Measurements from ENCODE around the gene COBL. TPM values are rescaled to one million over a fixed set of nuclear protein-coding genes. Genes with fewer than 3 reads are reported as not detected.

COBL gene
- total RNA-seq, 3 donors from 2014 or later, result 2.2 to 37.3 (median 16.1) TPM

DNA sequence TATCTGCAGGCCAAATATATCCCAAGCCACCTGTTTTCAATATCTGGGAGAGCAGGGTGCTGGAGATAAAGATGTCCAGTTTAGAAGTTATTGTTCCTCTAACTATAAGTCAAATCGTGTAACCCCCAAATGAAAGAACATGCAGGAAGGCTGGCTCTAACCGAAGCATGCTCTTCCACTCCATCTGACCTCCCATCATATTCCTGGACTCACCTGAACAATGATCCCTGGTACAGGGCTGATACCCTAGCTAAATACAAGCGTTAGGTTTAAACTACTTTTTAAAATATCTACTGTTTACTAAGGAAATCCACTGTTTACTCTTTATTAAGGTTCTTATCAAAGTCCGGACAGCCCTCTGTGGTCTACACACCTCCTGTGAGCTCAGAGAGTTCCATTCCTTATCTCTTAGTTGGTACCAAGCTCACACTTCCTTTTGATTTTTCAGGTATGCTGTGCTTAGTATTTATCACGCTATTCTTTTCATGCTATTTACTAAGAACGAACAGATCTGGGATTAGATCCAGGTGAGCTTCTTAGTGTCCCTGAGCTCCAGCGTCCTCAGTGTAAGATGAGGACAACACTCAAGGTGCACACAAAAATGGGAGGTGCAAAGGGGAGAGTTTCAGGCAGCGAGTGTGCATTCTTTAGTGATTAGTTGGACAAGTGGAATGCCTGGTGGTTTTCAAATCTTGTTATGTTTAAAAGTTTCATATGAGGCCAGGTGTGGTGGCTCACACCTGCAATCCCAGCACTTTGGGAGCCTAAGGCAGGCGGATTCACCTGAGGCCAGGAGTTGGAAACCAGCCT is 23.6 kb upstream of the COBL start:
- DNase-seq (ENCODE audit: low spot score in 2 of 2), result no peak
- Histone ChIP-seq H3K27ac (no peak overlapping the region), H3K4me1 (no peaks in the 10 kb centered on the region), H3K9me3 (no peaks in the 10 kb centered on the region), H3K4me3 (no peak overlapping the region), H3K27me3 (no peaks in the 10 kb centered on the region), H3K36me3 (no peaks in the 10 kb centered on the region)
- intact Hi-C loops (cut with DNase I; ENCODE audit: low total_unique reads), result no loop called here
- TF ChIP-seq POLR2AphosphoS5 (IDR thresholded peaks at IDR 0.05), result no peak
- TF ChIP-seq POLR2A (IDR thresholded peaks at IDR 0.05), result no peak
- no peak for TF ChIP-seq CTCF (IDR thresholded peaks at IDR 0.05)

DNA sequence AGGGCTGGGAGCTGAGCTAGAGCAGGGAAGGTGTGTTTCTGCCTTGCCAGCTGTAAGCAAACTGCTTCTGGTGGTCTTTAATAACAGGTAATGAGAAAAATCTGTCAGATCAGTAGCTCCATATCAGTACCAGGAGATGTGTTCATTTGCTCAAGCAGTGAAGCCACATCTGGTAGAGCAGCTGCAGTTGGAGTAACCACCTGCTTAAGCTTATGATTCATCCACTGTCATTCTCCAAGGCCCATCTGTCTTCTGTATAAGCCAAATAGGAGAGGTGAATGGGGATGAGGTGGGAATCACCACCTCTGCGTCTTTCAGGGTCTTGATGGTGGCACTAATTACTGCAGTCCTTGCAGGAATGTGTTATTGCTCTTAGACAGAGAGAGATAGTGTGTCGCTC is 18.4 kb upstream of the COBL start:
- TF ChIP-seq POLR2A (IDR thresholded peaks at IDR 0.05) (no peak), POLR2AphosphoS5 (IDR thresholded peaks at IDR 0.05) (no peak), CTCF (IDR thresholded peaks at IDR 0.05) (no peak)
- Histone ChIP-seq H3K4me3 (no peak overlapping the region), H3K9me3 (no peaks in the 10 kb centered on the region), H3K4me1 (no peaks in the 10 kb centered on the region), H3K27me3 (no peaks in the 10 kb centered on the region), H3K27ac (no peak overlapping the region), H3K36me3 (no peaks in the 10 kb centered on the region)
- intact Hi-C loops (cut with DNase I; ENCODE audit: low total_unique reads), result no loop called here
- no peak for DNase-seq (ENCODE audit: low spot score in 2 of 2)

DNA sequence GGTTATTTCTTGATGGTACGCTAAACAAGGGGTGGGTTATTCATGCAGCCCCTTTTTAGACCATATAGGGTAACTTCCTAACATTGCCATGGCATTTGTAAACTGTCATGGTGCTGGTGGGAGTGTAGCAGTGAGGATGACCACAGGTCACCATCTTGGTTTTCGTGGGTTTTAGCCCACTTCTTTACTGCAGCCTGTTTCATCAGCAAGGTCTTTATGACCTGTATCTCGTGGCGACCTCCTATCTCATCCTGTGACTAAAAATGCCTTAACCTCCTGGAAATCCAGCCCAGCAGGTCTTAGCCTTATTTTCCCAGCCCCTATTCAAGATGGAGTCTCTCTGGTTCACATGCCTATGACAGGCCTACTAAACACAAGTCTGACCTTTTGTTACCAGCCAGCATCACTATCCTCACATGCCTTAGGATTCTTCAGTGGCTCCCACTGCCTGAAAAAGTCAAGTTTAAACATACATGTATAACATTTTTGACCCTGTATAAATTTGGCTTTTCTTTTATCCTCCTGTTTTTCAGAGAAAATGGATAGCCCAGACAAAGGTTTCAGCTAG is 13.2 kb upstream of the COBL start:
- H3K36me3 ChIP-seq, result no peaks in the 10 kb centered on the region
- no peaks in the 10 kb centered on the region for H3K4me1 ChIP-seq
- no peaks in the 10 kb centered on the region for H3K9me3 ChIP-seq
- TF ChIP-seq CTCF (IDR thresholded peaks at IDR 0.05) (no peak), POLR2AphosphoS5 (IDR thresholded peaks at IDR 0.05) (no peak), POLR2A (IDR thresholded peaks at IDR 0.05) (no peak)
- H3K27ac ChIP-seq, result no peak overlapping the region
- H3K27me3 ChIP-seq, result no peaks in the 10 kb centered on the region
- DNase-seq (ENCODE audit: low spot score in 2 of 2), result no peak
- intact Hi-C loops (cut with DNase I; ENCODE audit: low total_unique reads), result no loop called here
- no peak overlapping the region for H3K4me3 ChIP-seq

GRCh38 chr7:51328351-51328801 is 11.8 kb upstream of the COBL start:
- Histone ChIP-seq H3K4me1 (peaks cover 0 to 5% of the 10 kb centered on the region in 2 donors), H3K27me3 (no peaks in the 10 kb centered on the region), H3K4me3 (no peak overlapping the region), H3K27ac (no peak overlapping the region), H3K36me3 (no peaks in the 10 kb centered on the region), H3K9me3 (no peaks in the 10 kb centered on the region)
- TF ChIP-seq POLR2AphosphoS5 (IDR thresholded peaks at IDR 0.05) (no peak), POLR2A (IDR thresholded peaks at IDR 0.05) (no peak), CTCF (IDR thresholded peaks at IDR 0.05) (no peak)
- intact Hi-C loops (cut with DNase I; ENCODE audit: low total_unique reads), result no loop called here
- DNase-seq (ENCODE audit: low spot score in 2 of 2), result no peak

GRCh38 chr7:51327287-51327717 is 10.7 kb upstream of the COBL start:
- TF ChIP-seq POLR2A (IDR thresholded peaks at IDR 0.05) (no peak), POLR2AphosphoS5 (IDR thresholded peaks at IDR 0.05) (no peak), CTCF (IDR thresholded peaks at IDR 0.05) (no peak)
- no peaks in the 10 kb centered on the region for H3K36me3 ChIP-seq
- H3K27ac ChIP-seq, result no peak overlapping the region
- intact Hi-C loops (cut with DNase I; ENCODE audit: low total_unique reads), result no loop called here
- no peaks in the 10 kb centered on the region for H3K27me3 ChIP-seq
- no peak for DNase-seq (ENCODE audit: low spot score in 2 of 2)
- H3K9me3 ChIP-seq, result no peaks in the 10 kb centered on the region
- H3K4me1 ChIP-seq, result peaks cover 0 to 5% of the 10 kb centered on the region in 2 donors
- H3K4me3 ChIP-seq, result no peak overlapping the region
